NCI-H2196 treated with DMSO at 0.1 percent for 48 hours (cell line): Measurements from ENCODE around the gene BAIAP2.

Experiments used
- DNase-seq: peaks from one replicate; lab custom pipeline; 2025; ENCODE audit not compliant: unreplicated experiment; lab: John Stamatoyannopoulos, UW

BAIAP2 gene

DNA sequence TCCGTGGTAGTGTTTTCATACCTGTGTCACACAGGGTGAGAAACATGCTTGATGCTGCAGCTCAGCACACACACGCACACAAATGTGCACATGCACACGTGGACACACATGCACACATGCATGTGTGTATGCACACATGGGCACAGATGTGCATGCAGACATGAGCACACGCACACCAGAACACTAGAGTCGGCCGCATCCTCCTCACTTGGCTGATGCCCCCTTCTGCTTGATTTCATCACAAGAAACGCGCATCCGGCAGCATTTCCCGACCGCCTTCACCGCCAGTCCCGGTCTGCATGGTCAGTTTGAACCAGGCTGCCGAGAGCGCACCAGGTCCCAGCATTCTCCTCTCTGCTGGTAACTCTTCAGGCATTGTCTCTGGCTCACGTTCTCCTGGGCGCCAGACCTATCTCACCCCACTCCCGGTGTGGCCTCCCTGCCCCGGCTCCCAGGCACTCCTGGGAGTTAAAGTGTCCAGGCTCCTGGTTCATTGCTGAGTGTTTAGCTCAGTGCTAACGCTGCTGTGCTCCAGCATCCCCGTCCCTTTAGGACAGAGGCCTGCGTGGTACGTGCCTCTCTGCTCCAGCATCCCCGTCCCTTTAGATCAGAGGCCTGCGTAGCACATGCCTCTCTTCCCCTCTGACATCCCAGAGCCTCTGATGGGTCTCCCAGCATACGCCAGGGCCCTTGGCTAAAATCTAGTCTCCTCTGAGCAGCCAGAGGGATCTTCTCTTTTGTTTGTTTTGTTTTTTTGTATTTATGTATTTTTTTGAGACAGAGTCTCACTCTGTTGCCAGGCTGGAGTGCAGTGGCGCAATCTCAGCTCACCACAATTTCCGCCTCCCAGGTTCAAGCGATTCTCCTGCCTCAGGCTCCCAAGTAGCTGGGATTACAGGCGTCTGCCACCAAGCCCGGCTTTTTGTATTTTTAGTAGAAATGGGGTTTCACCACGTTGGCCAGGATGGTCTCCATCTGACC, 16.0 kb downstream of the BAIAP2 start:
- DNase-seq = no peak

DNA sequence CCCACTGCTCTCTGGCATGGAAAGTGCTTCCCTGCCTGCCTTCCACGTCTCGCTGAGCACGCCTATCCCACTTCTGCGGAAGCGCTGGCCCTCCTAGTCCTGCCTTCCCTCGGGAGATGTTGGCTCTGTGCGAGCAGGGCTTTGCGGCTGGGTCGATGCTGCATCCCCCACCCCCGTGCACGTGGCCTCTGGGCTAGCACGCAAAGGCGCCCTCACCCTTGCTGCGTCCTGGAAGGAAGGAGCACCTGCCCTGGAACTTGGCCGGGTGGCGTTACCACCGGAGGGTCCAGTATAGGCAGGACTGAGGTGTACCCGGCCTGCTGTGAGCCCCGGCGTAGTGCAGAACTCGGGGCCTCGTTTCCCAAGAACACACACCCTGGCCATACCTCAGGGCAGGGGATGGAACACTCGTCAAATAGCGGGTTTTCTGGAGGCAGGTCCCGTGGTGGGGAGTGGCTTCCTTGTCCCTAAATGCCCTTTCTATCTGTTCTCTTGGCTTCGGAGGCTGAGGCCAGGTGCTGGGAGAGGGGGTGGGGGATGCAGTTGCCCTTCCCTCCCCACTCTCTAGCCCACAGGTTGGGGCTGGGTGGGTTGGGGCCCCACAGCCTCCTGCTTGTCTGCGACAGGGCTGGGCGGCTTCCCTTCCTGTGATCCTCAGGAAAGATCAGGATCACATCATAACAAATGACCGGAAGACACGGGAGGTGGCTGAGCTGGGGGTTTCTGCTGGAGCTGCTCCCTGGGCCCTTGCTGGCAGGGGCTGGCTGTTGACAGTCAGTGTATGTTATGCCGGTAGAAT, 17.4 kb downstream of the BAIAP2 start:
- no peak for DNase-seq

DNA sequence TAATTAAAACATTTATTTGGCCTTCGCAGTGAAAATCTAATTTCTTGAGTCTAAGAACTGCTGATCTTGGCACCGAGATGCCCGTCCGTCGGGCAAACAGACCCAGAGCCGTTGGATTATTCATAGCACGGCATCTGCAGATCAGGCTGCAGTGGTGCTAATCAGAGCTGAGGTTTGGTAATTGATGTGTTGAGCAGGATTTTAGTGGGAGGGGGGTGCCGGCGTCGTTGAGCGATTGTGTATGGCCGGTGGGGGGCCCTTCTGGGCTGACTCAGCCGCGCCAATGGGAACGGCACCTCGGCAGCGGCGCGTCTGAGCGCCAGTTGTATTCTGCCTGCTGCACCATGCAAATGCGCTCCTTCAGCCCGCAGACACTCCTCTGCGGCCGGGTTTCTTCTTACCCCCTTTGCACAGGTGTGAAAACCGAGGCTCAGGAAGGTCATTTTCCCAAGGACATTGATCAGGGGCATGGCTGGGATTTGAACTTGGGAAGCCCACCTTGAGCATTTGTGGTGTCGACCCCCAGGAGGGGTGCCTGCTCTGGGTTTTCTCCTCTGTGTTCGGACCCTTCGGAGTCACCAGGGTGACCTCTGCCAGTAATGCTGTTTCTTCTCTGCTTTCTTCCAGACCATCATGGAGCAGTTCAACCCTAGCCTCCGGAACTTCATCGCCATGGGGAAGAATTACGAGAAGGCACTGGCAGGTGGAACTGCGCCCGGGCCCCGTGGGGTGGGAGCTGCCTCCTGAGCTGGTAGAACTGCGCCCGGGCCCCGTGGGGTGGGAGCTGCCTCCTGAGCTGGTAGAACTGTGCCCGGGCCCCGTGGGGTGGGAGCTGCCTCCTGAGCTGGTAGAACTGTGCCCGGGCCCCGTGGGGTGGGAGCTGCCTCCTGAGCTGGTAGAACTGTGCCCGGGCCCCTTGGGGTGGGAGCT, 18.4 kb downstream of the BAIAP2 start:
- no peak for DNase-seq

DNA sequence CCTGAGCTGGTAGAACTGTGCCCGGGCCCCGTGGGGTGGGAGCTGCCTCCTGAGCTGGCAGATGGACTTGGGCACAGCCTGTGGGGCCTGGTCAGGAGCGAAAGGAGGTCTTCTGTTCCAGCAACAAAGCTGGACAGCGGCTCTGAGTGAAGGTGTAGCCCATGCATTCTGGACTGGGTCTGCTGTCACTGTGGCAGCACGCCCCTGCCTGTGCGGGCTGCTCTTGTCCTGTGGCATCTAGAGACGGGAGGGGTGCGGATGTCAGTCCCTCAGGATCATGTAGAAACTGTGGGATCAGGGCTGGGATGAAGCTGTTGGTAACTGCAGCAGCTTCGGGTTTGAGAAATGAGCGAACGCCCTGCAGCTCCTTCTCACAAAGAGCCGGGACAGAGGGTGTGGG, 19.4 kb downstream of the BAIAP2 start:
- DNase-seq = no peak

DNA sequence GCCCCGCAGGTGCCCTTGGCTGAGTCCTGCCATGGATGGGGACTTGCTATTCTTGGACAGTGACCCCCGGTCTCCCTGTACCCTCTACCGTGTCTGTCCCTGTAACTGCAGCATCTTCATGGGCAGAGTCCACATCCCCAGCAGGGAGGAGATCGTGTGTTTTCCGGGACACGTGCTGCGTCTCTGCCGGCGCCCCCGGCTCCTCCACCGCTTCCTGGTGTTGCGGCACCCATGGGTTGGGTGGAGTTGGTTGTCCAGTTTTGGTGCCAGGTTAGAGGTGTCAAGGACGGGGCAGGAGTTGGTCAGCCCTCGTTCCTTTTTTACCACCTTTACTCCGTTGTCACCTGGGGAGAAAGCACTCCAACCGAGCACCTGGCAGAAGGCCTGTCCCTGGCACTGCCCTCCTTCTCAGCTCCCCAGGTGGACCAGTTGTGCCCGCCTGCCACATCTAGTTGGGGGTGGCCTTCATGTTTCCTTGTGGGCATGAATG, 20.0 kb downstream of the BAIAP2 start:
- no peak for DNase-seq

DNA sequence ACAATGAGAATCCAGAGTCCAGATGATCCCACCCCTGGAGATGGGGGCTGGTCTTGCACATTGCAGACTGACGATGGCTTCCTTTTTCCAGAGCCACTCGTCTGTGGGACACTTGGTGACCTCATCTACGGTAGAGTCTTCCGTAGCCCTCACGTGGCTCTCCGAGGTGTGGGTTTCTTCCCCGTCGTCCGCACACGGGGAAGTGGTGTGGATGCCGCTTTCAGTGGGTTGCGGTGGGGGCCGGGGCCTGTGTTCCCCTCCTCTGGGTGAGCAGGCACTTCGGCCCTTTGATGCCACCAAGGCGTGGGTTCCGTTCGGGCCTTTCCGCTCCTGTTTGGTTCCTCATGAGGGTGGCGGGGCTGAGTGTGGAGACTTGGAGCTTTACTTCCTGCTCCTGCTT, 21.4 kb downstream of the BAIAP2 start:
- DNase-seq = no peak

DNA sequence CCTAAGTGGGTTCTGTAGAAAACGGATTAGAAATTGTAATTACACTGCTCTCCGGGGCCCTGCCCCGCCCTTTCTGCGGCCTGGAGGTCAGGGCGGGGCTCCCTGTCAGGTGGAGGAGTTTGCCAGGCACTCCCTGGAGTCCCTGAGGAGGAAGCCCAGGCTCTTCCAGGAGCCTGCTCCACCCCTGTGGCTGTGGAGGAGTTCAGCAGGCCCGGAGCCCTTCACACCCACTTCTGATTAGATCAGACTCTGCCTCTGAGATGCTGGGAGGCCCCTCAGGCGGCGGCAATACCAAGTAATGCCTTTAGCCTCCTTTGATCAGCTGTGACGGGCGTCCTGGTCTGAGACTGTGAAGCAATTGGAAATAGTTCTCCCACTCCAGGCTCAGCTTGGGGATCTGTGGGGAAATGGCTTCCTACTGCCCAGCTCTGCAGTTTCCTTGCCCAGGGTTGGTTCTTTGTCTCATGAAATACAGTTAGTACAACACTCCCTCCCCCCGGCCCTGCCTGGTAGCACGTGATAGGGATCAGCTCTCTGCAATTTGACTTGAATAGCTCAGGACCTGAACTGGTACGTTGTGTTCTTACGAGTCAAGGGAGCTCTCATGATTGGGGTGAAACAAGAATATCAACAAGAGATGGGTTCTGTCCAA, 22.3 kb downstream of the BAIAP2 start:
- DNase-seq = no peak

DNA sequence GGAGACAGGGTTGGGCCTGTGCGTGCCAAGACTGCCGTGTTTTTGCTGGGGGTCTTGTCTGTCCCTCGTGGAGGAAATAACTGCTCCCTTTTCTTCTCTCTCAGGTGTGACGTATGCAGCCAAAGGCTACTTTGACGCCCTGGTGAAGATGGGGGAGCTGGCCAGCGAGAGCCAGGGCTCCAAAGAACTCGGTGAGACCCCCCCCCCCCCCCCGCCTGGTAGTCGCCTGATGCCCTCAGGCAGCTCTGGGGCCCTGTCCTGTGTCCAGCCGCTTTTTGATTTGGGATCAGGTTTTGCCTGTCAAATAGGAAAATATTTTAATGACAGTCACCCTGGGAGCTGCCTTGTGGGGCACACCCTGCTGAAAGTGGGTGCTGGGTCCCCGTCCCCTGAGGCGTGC, 22.8 kb downstream of the BAIAP2 start:
- no peak for DNase-seq

DNA sequence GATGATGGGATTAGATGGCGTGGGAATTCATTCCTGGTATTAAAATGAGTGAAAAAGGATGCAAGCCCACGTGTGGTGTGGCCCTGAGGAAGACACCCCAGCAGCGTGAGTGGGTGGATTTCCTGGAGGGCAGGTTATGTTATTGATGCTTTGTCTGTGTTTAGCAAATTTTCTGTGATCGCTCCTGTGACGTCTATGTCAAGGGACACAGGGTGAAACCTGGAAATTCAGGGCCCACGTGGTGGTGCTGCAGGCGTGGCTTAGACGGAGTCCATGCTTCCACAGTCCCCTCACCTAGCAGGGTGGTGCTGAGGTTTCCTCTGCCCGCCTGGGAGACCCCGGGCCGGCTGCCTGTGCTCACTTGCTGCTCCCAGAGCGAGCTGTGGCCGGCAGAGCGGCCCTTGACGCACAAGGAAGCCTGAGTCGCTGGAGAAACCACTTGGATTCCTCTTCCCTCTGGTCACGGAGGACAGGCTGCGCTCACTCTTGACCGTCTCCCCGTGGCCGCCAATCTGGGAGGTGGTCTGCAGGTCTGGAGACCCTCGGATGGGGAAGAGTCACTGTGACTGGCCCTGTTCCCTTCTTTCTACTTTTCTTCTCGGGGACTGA, 23.4 kb downstream of the BAIAP2 start:
- no peak for DNase-seq

DNA sequence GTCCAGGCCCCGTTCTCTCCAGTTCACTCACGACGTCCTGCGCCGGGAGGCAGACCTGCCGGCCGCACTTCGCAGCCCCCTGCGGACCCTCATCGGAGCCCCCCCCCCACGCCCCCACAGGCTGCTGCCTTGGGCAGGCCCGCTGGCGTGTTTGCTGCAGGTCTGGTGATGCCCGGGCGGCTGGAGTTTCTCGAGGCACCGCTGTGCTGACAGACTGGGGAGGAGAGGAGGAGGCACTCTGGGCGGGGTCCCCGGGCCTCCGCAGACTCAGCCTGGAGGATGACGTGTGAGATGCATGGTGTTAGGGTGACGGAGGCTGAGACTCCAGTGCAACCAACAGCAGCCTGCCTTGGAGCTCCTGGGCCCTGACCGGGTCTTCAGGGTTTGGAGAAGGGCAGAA, 24.1 kb downstream of the BAIAP2 start:
- DNase-seq = no peak

DNA sequence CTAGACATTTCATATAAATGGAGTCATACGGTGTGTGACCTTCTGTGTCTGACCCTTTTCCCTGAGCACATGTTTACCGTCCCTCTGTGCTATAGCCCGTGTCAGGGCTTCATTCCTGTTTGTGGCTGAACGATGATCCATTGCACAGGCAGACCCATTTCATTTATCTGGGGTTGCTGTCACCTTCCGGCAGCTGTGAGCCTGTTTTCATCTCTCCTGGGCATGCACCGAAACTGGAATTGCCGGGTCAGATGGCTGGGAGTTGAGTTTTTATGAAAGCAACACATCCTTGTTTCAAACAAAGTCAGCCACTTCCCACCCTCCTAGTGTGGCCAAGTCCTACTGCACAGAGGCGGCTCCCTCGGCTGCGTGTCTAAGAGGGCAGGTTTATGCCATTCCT, 25.5 kb downstream of the BAIAP2 start:
- DNase-seq = no peak

DNA sequence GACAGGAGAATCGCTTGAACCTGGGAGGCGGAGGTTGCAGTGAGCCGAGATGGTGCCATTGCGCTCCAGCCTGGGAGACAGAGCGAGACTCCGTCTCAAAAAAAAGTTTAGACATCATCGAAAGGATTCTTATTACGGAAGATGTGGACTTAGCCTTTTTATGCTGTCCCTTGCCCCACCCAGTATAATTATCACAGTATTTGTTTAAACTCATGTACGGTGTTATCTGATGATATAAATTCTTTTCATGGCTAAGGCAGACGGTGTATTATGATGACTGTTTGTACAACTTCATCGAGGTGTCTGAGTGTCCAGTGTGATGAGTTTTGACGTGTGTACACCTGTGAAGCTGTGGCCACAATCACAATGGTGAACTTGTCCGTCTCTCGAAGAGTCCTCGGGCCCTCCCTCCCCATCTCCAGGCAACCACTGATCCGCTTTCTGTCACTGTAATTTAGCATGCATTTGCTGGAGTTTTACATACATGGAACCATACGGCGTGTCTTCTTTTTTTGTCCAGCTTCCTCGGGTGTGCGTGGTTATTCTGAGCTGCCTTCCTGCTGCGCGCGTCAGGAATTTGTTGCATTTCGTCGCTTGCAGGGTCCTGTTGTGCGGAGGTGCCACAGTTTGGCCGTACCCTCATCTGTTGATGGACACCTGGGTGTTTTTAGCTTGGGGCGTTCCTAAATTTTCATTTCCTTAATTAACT, 26.2 kb downstream of the BAIAP2 start:
- no peak for DNase-seq

DNA sequence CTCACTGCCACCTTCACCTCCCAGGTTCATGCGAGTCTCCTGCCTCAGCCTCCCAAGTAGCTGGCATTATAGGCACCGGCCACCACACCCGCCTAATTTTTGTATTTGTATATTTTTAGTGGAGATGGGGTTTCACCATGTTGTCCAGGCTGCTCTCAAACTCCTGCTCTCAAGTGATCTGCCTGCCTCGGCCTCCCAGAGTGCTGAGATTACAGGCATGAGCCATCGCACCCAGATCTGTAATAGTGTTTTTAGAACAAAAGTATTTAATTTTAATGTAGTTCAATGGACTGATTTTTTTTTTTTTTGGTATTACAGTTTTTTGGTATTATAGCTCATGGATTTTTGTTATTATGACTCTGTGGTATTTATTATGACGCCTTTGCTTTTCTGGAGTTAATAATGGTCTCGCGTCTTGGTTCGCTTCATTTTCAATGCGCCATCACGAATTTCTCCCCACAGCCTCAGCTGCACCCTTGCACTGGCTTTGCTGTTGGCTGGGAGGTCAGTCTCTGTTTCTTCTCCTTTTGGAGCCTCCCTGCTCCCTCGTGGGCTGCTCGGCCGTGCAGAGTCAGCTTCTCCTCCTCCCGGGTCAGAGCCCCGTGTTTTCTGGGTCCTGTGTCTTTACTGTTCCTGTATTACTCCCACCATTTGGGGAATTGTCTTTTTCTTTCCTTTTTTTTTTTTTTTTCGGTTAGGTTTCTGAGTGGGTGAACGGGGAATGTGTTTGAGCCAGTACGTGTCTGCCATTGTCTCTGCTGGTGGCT, 27.2 kb downstream of the BAIAP2 start:
- no peak for DNase-seq

DNA sequence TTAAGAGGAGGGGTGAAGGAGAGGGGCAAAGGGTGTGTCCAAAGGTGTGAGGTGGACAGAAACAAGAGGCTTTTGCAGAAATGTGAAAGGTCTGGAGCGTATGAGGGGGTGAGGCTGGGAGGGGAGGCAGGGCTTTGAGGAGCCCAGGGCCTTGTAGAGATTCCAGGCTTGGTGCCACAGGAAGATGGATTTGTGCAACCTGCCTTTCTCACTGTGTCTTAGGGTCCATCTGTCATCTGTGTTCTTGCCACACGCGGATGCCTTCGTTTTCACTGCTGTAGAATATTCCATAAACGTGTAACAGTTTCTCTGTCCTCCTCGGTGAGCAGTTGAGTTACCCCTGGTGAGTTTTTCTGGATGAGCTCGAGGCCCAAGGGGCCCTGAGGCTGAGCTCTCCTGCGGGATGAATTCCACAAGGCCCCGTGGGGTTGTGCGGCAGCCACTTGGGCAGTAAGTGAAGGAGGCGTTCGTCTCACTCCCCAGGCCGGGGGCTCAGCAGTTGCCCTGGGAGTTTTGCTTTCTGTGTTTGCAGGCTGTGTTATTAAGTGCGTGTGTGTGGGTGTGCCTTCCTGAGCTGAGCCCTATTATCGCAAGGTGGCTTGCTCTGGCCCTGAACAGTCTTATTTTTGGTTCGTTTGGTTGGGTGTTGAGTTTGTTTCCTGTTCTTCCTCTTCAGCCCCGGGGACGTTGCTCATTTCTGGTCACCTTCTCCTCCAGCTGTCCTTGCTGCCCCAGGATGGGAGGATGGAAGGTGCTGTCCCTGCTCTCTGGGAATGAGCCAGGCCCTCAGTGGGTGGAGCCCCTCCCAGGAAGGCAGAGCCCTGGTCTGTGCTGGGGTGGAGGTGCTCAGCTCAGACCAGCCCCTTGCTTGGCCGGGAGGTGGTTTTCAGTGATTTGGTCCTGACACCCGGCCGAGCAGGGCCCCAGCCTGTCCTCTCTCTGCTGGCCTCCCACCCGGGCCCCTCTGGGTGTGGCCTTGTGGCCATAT, 28.4 kb downstream of the BAIAP2 start:
- no peak for DNase-seq

DNA sequence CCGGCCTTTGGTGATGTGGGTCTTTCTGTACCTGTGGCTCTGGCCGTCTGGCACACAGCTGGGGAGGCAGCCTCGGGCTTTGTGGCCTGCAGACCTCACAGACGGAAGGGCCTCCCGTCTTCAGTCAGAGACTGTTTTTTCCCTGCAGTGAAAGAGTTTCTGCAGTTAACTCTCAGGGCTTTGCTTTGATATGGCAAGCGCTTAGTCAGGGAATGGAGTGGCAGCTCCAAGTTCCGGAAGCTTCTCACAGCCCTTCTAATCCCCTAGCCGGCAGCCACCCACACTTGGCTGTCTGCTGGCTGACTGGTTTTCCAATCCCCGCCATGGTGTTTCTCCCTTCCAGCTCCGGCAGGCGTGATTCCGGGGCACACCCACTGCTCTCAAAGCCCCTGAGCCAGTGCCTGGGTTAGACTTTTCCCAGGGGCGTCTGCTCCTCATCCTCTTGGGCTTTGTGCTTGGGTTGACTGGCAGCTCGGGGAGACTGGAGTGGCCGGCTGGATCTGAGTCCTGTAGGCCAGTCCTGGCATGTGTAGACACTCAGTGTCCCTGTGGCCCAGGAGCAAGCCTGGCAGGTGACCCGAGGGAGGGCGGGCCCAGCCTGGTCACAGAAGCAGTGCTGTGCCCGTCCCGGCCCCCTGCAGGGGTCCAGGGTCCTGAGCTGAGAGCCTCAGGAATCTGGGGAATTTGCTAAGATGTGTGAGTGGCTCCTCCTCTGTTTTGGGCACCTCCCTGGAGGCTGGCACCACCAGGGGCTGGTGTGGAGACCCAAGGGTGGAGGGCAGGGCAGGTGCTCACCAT, 29.9 kb downstream of the BAIAP2 start:
- DNase-seq = no peak

DNA sequence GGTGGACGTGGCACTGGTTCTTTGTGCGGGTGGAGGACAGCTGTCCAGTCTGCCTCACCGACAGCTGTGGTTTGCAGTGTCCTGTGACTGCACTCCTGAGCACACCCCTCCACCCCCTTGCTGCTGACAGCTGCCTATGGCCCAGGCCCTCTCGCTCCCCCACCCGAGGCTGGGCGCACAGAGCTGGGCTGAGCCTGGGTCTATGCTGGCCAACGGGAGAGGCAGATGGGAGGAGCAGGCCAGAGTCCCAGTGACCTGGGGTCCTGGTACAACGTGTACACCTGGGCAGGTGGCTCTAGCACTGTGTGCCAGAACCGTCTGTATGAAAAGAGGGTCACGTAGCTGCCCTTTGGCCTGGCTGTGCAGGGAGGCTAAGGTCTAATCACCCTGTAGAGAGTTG, 30.5 kb downstream of the BAIAP2 start:
- no peak for DNase-seq

DNA sequence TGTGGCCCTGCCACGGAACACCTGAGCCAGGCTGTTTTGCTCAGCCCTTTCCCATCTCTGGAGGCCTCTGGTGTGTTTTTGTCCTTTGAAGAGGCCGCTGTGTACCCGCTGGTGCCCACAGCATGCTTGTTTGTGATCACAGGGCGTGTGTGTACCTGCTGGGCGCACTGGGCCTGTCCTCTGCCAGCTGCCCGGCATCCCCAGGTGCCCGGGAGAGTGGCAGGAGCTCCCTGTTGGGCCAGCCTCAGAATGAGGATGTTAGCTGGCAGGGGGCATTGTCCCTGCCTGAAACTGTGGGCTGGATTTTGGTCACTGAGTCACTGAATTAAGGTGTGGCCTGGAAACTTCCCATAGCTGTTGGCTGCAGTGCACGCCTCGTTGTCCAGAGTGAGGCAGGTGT, 31.1 kb downstream of the BAIAP2 start:
- no peak for DNase-seq
